Activated T-cell treated with anti-CD3 and anti-CD28 coated beads for 1 hour (primary cell): Measurements from ENCODE around the gene PHGDH.

ENCODE experiments used
- DNase-seq: peaks from one replicate; pipeline ENCODE4 v3.0.0-alpha.2; 2020; ENCODE audit warnings: low read depth

Gene PHGDH

DNA sequence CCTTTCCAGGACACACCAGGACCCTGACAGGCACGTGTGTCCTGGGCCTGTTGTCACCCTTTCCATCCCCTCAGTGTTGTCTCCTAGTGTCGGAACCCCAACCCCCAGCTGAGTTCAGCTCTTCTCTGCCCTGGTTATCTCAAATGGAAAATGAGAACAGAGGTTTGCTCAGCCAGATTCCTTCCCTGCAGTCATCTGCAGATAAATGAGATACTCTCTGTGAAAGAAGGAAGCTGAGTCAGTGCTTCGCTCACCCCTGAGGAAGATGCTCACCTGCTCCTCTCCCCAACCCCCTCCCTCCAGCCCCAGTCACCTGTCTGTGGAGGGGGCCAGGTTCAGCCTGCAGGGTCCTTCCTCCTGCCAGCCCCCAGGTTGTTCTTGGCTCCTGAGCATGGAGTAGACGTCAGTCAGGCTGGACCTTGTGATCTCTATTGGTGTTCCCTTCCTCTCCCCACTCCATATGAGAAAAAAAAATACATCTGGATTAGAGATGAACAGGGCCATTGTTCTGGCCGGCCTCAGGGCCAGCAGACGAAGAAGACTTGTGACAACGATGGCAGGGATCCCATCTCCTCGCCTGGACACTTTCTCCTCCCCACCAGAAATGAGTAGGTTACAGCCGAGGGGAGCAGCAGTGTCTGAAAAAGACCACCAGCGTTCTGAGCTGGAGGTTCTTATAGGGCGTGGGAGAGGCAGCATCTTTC lies 20.9 kb downstream of the PHGDH start:
- DNase-seq: no peak

DNA sequence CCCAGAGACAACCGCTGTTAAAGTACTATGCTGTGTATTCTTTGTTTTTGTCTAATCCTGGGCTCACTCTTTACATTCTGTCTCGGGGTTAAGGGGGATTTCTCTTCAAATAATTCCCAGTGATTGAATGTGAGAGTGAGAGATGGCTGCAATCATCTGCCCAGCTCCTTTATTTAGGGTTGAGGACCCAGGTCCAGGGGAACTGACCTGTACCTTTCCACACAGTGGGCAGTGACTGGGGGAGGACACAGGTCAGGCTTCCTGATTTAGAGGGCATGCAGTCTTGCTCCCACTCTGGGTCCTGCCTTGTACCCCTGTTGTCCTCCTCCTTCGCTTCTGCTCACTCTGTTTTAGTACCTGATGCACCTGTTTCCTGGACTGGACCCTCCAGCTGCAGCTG lies 22.0 kb downstream of the PHGDH start:
- no peak for DNase-seq

DNA sequence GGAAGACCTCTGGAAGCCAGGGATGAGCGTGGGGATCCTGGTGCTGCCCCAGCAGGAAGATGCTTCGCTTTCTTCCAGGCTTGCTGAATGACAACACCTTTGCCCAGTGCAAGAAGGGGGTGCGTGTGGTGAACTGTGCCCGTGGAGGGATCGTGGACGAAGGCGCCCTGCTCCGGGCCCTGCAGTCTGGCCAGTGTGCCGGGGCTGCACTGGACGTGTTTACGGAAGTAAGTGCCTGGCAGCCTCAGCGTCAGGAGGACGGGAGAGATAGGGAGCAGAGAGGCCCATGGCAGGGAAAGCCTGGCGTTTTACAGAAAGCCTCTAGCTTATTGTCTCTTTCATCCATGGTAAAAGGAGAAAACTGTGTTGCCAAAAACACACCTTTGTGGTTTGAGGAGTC lies 23.5 kb downstream of the PHGDH start:
- no peak for DNase-seq

DNA sequence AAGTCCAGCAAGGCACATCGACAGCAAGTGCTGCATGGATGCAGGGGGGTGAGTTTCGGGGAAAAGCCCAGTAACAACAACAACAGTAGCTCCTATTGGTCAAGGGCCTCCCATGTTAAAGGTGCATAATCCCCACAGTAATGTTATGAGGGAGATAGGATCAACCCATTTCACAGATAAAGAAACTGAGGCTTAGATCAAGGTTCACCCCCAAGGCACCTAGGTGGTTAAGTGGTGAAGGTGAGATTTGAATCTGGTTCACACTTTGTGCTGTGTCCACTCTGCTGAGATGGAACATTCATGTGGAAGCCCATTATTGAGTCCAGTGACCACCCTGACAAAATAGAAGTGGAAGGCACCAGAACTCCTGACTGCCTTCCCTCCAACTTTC lies 24.9 kb downstream of the PHGDH start:
- no peak for DNase-seq

DNA sequence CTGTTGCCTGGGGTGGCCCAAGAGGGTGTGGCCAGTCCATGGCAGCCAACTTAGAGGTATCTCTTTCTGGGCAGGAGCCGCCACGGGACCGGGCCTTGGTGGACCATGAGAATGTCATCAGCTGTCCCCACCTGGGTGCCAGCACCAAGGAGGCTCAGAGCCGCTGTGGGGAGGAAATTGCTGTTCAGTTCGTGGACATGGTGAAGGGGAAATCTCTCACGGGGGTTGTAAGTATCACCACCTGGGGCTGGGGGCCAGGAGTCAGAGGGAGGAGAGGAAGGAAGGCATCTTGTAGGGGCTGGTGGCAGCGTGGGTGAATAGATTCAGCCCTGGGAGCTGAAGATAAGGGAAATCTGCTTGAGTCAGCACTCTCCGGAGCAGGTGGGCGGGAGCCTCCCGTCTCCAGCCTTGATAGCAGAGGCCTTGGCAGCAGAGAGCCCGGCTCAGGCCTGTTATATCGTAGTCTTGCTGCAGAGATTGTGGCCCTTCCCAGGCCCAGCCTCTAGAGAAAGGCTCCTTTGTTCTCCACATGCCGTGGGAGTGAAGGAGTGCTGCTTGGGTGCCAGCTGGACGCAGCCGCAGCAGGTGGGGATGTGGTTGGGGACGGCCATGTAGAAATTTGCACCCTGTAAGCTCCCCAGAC lies 25.4 kb downstream of the PHGDH start:
- DNase-seq: no peak

DNA sequence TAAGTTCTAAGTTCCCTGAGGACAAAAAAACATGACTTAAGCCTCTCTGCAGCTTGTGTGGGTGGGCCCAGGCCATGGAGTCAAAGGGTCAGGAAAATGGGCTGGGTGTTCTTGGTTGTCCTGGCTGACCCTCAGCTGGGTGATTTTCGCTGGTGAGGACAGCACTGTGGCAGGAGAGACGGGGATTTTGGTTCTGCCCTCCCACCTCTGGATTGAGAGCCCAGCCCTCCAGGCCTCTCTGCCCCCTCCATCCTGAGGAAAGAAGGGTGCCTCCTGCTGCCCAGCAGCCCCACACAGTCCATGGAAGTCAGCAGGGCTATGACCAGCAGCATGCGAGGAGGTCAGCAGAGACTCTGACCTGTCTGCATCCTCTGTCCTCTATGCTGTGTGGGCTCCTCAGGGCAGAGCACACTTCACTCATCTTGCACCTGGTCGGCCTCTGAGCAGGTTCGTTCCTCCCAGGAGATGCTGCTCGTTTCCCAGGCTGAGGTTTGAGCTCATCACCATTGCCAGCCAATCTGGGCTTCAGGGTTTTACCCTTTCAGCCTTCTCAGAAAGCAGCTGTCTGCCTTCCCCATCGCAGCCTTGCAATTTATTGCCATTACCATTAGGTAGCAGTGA lies 26.5 kb downstream of the PHGDH start:
- no peak for DNase-seq

DNA sequence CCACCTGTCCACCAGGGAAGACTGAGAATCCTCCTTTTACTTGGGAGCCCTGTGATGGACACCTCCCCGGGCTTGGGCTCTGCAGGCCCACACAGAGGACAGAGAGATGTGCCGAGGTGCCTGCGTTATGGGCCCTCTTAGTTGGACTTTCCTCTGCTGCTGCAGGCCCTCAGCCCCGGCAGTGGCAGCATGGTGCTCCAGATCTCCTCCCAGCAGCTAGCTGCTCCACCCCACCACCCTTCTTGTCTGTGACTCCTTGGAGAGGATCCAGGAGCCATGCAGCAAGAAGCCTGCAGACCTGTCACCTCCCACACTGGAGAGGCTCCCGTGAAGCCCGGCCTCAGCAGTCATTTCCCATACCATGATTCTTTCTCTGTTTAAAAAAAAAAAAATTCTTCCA lies 27.4 kb downstream of the PHGDH start:
- DNase-seq: no peak

DNA sequence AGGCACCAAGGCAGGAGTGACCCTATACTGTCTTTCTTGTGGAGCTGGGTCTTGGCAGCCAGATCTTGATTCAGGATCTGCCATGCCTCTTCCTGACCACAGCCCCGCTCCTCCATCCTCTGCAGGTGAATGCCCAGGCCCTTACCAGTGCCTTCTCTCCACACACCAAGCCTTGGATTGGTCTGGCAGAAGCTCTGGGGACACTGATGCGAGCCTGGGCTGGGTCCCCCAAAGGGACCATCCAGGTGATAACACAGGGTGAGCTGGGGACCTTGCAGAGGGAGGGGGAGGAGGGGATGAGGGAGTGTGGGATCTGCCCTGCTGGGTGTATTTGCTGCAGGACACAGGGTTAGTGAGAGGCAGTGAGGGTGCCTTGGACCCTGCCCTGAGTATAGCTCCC lies 28.5 kb downstream of the PHGDH start:
- DNase-seq: no peak

DNA sequence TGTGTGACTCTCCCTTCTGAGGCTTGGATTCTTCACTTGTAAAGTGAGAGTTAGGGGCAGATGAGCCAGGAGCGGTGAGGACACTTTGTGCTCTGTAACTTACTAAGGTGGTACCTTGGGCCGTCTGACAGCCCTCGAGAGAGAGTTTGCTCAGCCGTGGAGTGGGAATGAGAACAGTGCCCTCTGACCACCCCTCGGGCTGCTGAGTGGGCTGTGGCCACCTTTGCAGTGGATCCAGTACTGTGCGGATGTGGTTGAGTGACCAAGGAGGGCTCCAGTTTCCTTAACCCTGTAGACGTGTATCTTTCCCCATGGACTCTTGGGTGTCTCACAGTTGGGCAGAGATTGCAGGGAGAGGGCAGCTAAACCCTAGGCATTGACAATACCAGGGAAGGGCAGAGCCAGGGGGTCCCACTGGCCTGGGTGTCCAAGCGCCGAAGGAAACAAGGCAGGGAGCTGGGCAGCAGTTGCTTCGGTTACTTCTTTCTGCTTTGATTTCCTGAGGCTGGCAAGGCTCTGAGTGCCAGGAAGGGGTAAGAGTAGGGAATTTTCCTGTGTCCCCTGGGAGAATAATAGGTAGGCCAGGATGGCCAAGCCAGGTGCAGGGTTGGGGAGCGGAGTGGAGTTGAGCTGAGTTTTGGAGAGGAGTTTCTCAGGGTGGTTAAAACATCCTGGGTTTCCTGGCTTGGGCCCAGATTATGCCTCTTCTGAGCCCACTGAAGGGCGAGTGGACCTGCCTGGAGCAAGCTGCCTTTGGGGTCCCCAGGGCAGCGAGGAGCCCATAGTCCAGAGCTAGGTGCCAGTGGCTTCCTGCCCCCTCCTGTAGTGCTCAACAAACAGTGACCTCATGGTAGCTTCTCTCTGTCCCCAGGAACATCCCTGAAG lies 29.4 kb downstream of the PHGDH start:
- DNase-seq: no peak

DNA sequence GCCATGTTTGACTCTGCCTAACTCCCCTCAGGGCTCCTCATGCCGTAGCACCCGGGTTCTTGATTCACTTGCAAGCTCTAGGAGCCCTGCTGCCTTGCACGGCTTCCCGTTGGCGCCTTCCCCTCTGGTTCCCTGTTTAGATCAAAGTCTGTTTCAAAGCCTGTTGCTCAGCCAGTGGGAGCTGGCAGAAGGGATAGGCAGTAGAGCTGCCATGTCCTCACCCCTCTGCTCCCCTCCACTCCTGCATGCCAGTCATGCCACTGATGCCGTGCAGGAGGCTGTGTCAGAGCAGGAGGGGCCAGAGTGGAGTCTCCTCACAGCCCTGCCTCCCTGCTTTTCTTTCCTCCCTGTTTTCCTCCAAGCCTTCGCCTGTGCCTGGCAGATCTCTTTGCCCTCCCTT lies 30.5 kb downstream of the PHGDH start:
- DNase-seq: no peak

DNA sequence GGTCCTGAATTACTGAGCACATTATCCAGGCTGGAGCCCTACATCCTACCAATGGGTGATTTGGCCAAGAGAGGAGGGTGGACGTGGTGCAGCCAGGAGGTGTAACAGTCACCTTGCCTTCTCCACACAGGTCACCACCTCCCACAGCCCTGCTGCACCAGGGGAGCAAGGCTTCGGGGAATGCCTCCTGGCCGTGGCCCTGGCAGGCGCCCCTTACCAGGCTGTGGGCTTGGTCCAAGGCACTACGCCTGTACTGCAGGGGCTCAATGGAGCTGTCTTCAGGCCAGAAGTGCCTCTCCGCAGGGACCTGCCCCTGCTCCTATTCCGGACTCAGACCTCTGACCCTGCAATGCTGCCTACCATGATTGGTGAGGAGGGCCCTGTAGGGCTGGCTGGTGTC lies 30.9 kb downstream of the PHGDH start:
- DNase-seq: no peak

DNA sequence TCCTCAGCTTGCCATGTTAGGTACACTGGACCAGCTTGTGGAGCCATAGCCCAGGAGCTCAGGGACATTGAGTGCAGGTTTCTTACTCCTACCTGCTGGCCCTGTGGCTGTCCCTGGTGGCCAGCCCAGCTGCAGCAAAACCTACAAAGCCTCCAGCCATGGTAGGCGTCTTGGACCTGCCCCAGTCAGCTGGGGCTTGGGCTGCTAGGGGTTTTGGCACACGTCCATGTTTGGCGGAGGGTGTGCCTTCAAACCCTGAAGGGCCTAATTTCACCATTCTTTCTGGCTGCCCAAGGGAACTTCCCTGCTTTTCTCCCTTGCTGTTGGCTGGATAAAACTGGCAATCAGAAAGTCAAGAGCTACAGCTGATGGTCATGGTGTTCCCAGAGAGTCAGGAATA lies 31.6 kb downstream of the PHGDH start:
- no peak for DNase-seq

DNA sequence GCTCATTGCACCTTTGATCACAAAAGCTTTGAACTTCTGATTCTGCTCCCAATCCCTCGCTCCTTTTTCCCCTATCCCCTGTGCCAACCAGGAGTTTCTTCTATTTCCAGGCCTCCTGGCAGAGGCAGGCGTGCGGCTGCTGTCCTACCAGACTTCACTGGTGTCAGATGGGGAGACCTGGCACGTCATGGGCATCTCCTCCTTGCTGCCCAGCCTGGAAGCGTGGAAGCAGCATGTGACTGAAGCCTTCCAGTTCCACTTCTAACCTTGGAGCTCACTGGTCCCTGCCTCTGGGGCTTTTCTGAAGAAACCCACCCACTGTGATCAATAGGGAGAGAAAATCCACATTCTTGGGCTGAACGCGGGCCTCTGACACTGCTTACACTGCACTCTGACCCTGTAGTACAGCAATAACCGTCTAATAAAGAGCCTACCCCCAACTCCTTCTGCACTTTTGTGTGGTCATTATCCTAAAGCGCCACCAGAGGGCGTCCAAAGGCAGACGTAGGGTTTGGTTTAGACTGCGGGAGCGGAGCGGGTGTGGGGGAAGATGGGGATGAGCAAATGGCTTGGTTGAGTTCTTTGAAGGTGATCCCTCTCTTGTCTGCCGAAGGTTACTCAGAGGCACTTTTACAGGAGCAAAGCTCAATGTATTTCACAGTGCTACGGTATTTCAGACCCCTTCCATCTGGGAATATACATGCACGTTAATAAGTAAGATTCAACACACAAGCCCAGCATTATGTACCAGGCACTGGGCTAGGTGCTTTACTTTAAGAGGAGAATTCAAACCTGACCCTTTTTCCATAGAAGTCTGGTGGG lies 32.3 kb downstream of the PHGDH start:
- peak; percentile 26 for DNase-seq

DNA sequence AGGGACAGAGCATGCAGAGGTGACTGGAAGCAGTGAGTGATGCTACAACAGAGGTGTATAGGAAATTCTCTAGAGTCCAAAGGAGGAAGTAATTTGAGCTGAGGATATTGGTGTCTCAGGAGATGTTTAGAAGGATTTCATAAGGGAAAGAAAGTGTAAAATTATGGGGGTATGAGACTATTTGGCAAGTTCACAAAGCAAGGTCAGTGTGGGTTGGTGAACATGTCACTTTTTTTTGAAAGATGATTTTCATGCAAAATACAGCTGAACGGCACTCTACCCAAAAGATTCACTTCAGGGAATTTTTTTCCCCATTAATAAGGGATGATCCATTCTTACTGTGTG lies 32.8 kb downstream of the PHGDH start:
- DNase-seq: no peak

DNA sequence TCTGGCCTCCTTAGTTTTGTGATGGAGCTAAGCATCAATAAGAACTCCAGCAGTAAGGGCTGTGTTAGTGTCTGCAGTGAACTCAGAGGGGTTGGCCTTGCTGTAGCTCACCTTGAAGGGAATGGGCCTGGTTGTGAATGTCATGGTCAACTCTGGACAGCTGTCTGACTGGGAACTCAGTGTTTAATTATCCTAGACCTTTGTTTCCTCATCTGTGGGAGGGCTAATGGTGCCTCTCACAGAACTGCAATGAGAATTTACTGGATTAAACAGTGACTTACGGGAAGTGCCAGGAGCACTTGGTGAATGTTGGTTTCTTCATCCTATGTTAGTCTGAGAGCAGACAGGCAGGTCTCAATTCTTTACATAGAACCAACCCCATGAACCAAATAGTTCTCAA lies 33.3 kb downstream of the PHGDH start:
- DNase-seq: no peak

DNA sequence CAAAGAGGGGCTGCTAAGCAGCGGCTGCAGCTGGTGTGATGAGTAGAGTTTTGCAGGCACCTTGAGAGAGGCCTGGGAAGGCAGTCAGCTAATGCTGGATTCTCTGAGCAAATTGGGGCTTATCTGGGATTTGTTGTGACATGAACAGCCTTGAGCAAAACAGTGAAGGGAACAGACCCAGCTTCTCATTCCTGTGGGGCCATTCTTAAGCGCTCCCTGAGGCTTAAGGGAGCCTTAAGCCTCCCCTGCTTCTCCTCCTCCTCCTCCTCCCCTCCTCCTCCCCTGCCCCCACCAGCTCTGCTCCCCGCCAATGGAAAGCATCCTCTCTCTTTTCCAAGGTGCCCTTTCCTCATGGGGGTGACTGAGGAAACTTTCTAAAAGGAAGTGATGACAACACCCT lies 35.7 kb downstream of the PHGDH start:
- DNase-seq: no peak

DNA sequence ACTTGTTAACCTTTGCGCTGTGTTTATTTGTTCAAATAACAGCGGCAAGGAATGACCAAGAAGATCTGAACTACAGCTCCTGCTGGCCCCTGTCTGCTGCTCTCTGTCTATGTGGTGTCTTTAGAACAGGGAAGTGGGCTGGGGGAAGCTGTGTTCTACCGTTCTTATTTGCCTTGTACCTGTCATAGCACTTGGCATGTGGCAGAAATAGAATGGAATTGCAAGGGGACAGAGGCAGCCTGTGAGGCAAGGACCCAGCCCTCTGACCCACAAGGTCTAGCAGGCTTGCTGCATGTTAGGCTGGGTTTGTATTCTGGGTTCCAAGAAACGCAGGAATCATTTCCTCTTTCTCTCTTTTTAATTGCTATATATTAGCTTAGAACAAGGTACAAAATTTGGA lies 36.3 kb downstream of the PHGDH start:
- no peak for DNase-seq

DNA sequence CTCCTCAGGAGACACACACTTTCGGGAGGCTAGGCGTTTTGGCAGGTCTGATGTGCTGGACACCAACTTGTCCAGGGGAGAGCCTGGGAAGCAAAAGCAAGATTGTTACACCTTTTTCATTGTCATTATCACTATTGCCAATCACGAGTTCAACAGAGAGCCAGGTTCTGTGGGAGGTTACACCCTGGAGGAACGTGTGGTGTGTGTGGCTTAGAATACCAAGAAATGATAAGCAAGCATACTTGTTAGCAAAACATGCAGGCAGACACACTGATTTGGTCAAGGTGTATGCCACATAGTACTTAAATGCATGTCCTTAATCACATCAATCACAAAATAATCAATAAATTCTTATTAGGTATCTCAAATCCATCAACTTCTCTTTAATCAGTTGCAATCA lies 40.9 kb downstream of the PHGDH start:
- DNase-seq: no peak

DNA sequence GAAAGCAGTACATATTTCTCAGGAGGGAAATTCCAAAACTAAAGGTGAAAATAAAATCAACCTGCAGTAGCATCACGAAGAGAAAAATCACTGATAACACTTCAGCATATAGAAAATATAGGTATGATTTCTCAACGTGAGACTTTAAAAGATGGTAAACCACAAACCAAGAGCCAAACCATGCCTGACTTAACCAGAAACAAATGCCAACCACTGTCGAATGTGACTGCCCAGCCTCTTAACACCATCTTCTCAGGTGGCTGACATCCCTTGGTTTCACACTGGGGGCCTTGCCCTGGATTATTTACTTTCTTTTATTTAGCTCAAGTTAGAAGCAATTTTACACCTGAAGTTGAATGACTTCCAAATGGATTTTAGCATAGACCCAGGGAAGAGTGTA lies 46.9 kb downstream of the PHGDH start:
- no peak for DNase-seq

DNA sequence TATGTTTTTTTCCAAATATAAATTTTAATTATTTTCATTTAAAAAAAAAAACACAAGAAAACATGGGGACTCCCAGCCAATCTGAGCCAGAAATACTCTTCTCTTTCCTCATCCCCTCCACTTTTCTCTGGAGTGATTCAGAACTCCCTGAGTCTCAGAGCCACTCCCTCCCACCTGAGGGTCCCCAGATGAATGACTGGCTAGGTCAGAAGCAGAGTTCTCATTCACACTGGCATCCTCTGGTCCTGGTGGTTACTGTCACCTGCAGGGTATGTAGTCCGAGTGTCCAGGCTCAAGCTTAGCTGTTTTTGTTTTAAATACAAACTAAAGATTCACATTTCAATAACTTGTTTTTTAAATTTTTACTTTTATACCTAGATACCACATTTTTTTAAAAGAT lies 50.7 kb downstream of the PHGDH start:
- DNase-seq: no peak

DNA sequence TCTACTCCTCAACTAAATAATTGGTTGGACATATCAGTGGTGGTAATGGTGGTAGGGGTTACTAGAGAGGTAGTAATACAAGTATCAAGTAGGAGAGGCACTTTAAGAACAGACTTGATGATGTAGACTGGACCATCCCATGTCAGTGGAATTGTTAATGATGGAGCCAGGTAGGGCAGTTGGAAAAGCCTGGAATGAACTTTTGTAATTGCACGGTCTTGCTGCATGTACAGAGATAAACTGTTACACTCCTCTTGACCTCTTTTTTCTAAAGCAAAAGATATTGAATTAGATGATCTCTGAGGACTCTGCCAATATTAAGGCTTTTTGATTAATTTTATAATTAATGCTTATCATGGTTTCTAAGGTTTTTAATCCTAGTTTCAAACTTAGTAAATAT lies 51.2 kb downstream of the PHGDH start:
- DNase-seq: no peak

DNA sequence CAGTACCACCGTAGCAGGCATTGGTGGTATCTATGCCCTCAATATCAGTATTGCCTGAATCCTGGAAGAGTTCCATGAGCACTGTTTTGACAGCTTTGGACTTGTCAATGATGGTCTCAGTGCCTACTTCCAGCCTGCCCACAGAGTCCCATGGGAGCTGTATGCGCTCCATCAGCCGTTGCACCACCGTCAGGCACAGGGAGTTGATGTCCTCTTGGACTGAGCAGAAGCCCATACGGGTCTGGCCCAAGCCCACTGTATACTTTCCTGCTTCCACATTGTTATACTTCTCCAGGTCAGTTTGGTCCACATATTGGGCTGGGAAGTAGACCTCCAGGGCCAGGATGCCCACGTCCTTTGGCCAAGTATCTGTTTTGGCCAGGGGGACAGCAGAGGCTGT lies 52.5 kb downstream of the PHGDH start:
- DNase-seq: no peak
